GM12878 (cell line): Measurements from ENCODE around the gene RGS6.

Source experiments
- BHLHE40 ChIP-seq, 2 experiments: fragments of 450-650 bp in 1 of 2; IDR thresholded peaks; 2 replicates each; pipeline ENCODE4 v1.6.1; 2011 to 2017; ENCODE audit warnings: low read depth in 2 of 2, borderline replicate concordance in 1 of 2, improper control_type of control experiment in 1 of 2, low read length in 1 of 2, mild to moderate bottlenecking in 1 of 2
- CHD2 ChIP-seq: IDR thresholded peaks from 2 replicates; pipeline ENCODE4 v1.6.1; 2011; ENCODE audit warnings: low read depth, low read length, improper control_type of control experiment, borderline replicate concordance
- EGR1 ChIP-seq, 2 experiments: IDR thresholded peaks; 1 replicate in 1 of 2; 2 replicates in 1 of 2; pipeline ENCODE4 v1.6.1; 2011 to 2012; ENCODE audit warnings: low read depth in 2 of 2, low read length in 2 of 2, borderline replicate concordance in 1 of 2, mild to moderate bottlenecking in 1 of 2, moderate library complexity in 1 of 2
- EP300 ChIP-seq, 2 experiments: fragments of 150-350 bp in 1 of 2; IDR thresholded peaks; 2 replicates each; pipeline ENCODE4 v1.6.1; 2011 to 2012; ENCODE audit warnings: low read depth in 2 of 2, low read length in 2 of 2, borderline replicate concordance in 1 of 2, improper control_type of control experiment in 1 of 2, inconsistent platforms in 1 of 2; ENCODE audit not compliant: control insufficient read depth in 1 of 2
- MTA3 ChIP-seq: IDR thresholded peaks from 2 replicates; pipeline ENCODE4 v1.6.1; 2012; ENCODE audit warnings: low read length, inconsistent platforms, borderline replicate concordance
- MXI1 ChIP-seq: fragments of 150-350 bp; IDR thresholded peaks from 2 replicates; pipeline ENCODE4 v1.6.1; 2011; ENCODE audit warnings: low read depth, mild to moderate bottlenecking, inconsistent platforms, low read length, improper control_type of control experiment
- NFIC ChIP-seq: IDR thresholded peaks from 2 replicates; pipeline ENCODE4 v1.6.1; 2012; ENCODE audit warnings: low read depth, mild to moderate bottlenecking, inconsistent platforms, low read length, moderate library complexity
- PAX5 ChIP-seq: IDR thresholded peaks from 2 replicates; pipeline ENCODE4 v1.6.1; 2011; ENCODE audit warnings: low read depth, low read length, borderline replicate concordance
- YBX1 ChIP-seq: fragments of 450-650 bp; IDR thresholded peaks from 2 replicates; pipeline ENCODE4 v1.6.1; 2016; ENCODE audit warnings: antibody characterized with exemption
- YY1 ChIP-seq: IDR thresholded peaks from 2 replicates; pipeline ENCODE4 v1.6.1; 2011; ENCODE audit warnings: low read depth, mild to moderate bottlenecking, low read length
- ZNF274 ChIP-seq: IDR thresholded peaks from one replicate; pipeline ENCODE4 v1.8.0; 2011; ENCODE audit not compliant: insufficient read length, insufficient read depth
- TF ChIP-seq, protein P1 (sequence below), 3 experiments: IDR thresholded peaks in 2 of 3; conservative IDR thresholded peaks in 1 of 3; 2 replicates each; pipeline ENCODE4 v1.5.1; 2011; ENCODE audit warnings: low read depth in 3 of 3, low read length in 3 of 3, mild to moderate bottlenecking in 3 of 3, control low read depth in 2 of 3, moderate library complexity in 2 of 3, inconsistent platforms in 1 of 3, mixed read lengths in 1 of 3; ENCODE audit not compliant: control insufficient read depth in 2 of 3, insufficient read depth in 1 of 3; ENCODE audit errors: extremely low read depth in 1 of 3
- TF ChIP-seq, protein P2 (sequence below): IDR thresholded peaks from 2 replicates; pipeline ENCODE4 v1.6.1; 2011; ENCODE audit warnings: low read depth, low read length, improper control_type of control experiment, borderline replicate concordance

DNA sequence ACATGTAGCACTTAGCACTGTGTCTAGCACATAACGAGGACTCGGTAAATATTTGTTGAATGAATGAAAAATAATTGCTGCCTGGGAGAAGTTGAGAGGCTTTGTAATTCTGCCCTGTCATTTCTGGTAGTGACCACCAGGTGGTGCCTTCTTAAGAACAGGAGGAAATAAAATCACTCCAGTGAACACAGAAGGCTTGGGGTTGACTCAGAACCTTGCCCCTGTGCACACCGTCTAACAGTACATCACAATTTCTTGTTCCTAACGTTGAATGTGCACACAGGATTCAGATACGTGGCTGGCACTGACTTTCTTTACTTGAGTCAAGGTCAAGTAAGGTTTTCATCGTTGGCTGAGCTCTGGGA is 91.8 kb downstream of the RGS6 start:
- TF ChIP-seq EGR1 (IDR thresholded peaks at IDR 0.05; ENCODE audit: borderline replicate concordance in 1 of 2, low read depth in 2 of 2, low read length in 2 of 2) (no peak), YY1 (0 out of 2 replicates have a peak, but pooled peaks have one; percentile 19), MTA3 (no peak), ZNF274 (no peak), NFIC (no peak), BHLHE40 (IDR thresholded peaks at IDR 0.05; ENCODE audit: borderline replicate concordance in 1 of 2, low read depth in 2 of 2, low read length in 1 of 2) (no peak), YBX1 (no peak), MXI1 (no peak), PAX5 (0 out of 2 replicates have a peak, but pooled peaks have one; percentile 6), CHD2 (no peak), EP300 (IDR thresholded peaks at IDR 0.05; ENCODE audit: borderline replicate concordance in 1 of 2, control insufficient read depth in 1 of 2, low read depth in 2 of 2, low read length in 2 of 2) (no peak)
- TF ChIP-seq, protein P1, sequence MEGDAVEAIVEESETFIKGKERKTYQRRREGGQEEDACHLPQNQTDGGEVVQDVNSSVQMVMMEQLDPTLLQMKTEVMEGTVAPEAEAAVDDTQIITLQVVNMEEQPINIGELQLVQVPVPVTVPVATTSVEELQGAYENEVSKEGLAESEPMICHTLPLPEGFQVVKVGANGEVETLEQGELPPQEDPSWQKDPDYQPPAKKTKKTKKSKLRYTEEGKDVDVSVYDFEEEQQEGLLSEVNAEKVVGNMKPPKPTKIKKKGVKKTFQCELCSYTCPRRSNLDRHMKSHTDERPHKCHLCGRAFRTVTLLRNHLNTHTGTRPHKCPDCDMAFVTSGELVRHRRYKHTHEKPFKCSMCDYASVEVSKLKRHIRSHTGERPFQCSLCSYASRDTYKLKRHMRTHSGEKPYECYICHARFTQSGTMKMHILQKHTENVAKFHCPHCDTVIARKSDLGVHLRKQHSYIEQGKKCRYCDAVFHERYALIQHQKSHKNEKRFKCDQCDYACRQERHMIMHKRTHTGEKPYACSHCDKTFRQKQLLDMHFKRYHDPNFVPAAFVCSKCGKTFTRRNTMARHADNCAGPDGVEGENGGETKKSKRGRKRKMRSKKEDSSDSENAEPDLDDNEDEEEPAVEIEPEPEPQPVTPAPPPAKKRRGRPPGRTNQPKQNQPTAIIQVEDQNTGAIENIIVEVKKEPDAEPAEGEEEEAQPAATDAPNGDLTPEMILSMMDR (IDR thresholded peaks at IDR 0.05 in 2 of 3, conservative IDR thresholded peaks at IDR 0.05 in 1 of 3; ENCODE audit: control insufficient read depth in 2 of 3, extremely low read depth in 1 of 3, insufficient read depth in 1 of 3, low read depth in 3 of 3, low read length in 3 of 3), result peak; percentile 61 to 76 (median 64)
- TF ChIP-seq, protein P2, sequence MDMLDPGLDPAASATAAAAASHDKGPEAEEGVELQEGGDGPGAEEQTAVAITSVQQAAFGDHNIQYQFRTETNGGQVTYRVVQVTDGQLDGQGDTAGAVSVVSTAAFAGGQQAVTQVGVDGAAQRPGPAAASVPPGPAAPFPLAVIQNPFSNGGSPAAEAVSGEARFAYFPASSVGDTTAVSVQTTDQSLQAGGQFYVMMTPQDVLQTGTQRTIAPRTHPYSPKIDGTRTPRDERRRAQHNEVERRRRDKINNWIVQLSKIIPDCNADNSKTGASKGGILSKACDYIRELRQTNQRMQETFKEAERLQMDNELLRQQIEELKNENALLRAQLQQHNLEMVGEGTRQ, result no peak
